PFSK-1 (cell line): ENCODE measurements around the gene TACO1.

Experiments used
- FOXP2 ChIP-seq: optimal IDR thresholded peaks from 2 replicates; pipeline ENCODE3; 2011; ENCODE audit warnings: borderline replicate concordance, control low read depth, inconsistent platforms; ENCODE audit not compliant: insufficient read depth; ENCODE audit errors: extremely low read length, extremely low read depth
- POLR2AphosphoS5 ChIP-seq: IDR thresholded peaks from 2 replicates; pipeline ENCODE4 v1.6.1; 2012; ENCODE audit warnings: low read depth, mild to moderate bottlenecking, control low read depth, low read length, moderate library complexity
- SIN3A ChIP-seq: IDR thresholded peaks from 2 replicates; pipeline ENCODE4 v1.6.1; 2012; ENCODE audit warnings: mild to moderate bottlenecking, low read length, moderate library complexity, borderline replicate concordance; ENCODE audit not compliant: insufficient read depth
- TAF1 ChIP-seq: IDR thresholded peaks from 2 replicates; pipeline ENCODE4 v1.6.1; 2012; ENCODE audit warnings: low read length, control low read depth, borderline replicate concordance; ENCODE audit not compliant: insufficient read depth
- TF ChIP-seq, protein P1 (sequence below), 2 experiments: IDR thresholded peaks; 2 replicates each; pipeline versions ENCODE4 v1.6.1 to v1.8.0; 2011 to 2012; ENCODE audit warnings: low read depth in 2 of 2, low read length in 2 of 2, control low read depth in 1 of 2, inconsistent platforms in 1 of 2, mild to moderate bottlenecking in 1 of 2, moderate library complexity in 1 of 2; ENCODE audit not compliant: insufficient read depth in 1 of 2

TACO1 gene

DNA sequence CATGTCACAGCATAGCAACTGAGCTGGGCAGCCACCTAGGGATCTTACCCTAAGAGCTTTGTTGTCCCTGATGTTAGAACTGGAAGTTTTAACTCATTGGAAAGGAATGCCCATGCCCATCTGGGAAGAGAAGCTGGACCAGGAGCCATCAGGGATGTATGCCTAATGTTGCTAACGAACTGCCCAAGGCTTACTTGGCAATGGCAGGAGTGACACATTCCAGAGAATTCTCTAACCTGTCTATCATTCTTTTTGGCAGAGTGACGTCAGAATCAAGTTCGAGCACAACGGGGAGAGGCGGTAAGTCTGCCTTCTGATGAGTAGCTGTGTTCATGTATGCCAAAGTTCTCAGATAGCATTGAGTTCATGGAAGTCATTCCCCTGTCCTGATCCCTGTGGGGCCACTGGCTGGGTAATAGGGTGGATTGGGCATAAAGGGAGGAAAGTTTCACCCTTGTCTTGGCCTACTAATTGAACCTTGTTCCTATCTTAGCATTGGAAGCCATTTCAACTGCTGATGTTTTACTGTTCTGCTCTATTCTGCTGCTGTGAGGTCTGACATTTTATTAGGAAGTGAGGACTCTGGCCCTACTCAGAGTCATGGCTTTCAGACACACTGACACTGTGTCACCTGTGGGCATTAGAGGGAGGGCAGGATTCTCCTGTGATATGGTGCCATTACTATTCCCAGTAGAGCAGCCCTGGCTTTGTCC, 45.2 kb downstream of the TACO1 start:
- TF ChIP-seq FOXP2 = no peak
- TF ChIP-seq, protein P1, sequence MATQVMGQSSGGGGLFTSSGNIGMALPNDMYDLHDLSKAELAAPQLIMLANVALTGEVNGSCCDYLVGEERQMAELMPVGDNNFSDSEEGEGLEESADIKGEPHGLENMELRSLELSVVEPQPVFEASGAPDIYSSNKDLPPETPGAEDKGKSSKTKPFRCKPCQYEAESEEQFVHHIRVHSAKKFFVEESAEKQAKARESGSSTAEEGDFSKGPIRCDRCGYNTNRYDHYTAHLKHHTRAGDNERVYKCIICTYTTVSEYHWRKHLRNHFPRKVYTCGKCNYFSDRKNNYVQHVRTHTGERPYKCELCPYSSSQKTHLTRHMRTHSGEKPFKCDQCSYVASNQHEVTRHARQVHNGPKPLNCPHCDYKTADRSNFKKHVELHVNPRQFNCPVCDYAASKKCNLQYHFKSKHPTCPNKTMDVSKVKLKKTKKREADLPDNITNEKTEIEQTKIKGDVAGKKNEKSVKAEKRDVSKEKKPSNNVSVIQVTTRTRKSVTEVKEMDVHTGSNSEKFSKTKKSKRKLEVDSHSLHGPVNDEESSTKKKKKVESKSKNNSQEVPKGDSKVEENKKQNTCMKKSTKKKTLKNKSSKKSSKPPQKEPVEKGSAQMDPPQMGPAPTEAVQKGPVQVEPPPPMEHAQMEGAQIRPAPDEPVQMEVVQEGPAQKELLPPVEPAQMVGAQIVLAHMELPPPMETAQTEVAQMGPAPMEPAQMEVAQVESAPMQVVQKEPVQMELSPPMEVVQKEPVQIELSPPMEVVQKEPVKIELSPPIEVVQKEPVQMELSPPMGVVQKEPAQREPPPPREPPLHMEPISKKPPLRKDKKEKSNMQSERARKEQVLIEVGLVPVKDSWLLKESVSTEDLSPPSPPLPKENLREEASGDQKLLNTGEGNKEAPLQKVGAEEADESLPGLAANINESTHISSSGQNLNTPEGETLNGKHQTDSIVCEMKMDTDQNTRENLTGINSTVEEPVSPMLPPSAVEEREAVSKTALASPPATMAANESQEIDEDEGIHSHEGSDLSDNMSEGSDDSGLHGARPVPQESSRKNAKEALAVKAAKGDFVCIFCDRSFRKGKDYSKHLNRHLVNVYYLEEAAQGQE (IDR thresholded peaks at IDR 0.05; ENCODE audit: insufficient read depth in 1 of 2, low read depth in 2 of 2, low read length in 2 of 2) = no peak

GRCh38 chr17:63646488-63646806, 45.8 kb downstream of the TACO1 start:
- TF ChIP-seq SIN3A = no peak
- TF ChIP-seq FOXP2 = no peak
- TF ChIP-seq, protein P1 (IDR thresholded peaks at IDR 0.05; ENCODE audit: insufficient read depth in 1 of 2, low read depth in 2 of 2, low read length in 2 of 2) = no peak
- TF ChIP-seq POLR2AphosphoS5 = no peak
- no peak for TF ChIP-seq TAF1

DNA sequence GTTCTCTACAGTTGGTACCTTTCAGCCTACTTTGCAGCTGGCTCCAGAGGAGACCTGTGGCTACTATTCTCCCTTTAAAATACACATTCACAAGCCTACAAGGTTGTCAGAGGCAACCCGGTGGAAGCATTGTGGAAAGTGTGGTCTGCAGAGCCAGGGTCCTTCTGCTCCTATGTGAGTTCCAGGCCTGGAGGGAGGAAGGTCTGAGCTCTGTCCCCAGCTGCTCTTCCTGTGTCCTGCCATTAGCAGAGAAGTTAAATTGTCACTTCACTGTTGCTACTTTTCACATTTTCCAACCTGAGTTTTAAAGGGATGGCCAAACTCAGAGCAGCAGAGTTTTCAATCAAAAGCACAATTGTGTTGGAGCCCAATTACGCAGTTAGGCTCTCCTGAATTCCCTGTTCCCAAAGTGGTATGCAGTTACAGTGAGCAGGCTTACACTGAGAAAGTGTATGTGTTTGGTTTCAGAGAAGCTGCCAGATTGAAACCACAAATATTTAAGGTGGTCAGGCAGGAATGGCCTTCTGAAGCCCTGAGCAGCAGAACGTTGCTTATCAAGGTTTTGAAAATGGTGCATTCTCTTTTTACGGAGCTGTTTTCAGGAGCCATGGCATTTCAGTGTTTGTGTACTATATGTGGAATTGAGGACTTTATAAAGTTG, 46.5 kb downstream of the TACO1 start:
- TF ChIP-seq SIN3A (no peak), FOXP2 (no peak), TAF1 (no peak)
- TF ChIP-seq, protein P1 (IDR thresholded peaks at IDR 0.05; ENCODE audit: insufficient read depth in 1 of 2, low read depth in 2 of 2, low read length in 2 of 2) = no peak

GRCh38 chr17:63647936-63648335, 47.2 kb downstream of the TACO1 start:
- no peak for TF ChIP-seq TAF1
- no peak for TF ChIP-seq FOXP2
- no peak for TF ChIP-seq SIN3A
- no peak for TF ChIP-seq POLR2AphosphoS5
- TF ChIP-seq, protein P1 (IDR thresholded peaks at IDR 0.05; ENCODE audit: insufficient read depth in 1 of 2, low read depth in 2 of 2, low read length in 2 of 2) = no peak

- TF ChIP-seq TAF1 (no peak), FOXP2 (no peak), SIN3A (no peak), POLR2AphosphoS5 (no peak)
- TF ChIP-seq, protein P1 (IDR thresholded peaks at IDR 0.05; ENCODE audit: insufficient read depth in 1 of 2, low read depth in 2 of 2, low read length in 2 of 2) = no peak
Observed at GRCh38 chr17:63649813-63650212, 49.1 kb downstream of the TACO1 start.
